Motor neuron (in vitro differentiated cells): ENCODE measurements around the gene ZNF652. TPM values are rescaled to one million over a fixed set of nuclear protein-coding genes. Genes with fewer than 3 reads are reported as not detected.
A peak's percentile ranks its signal among the peaks of the same experiment; 100 is the strongest.

Source experiments
- ATAC-seq, 8 experiments: fragments of 200-7000 bp; cut with Tn5 transposase; replicated peaks in 6 of 8; 2 replicates each; pipeline ENCODE4 v1.8.0; 2021; ENCODE audit warnings: mild to moderate bottlenecking in 8 of 8, moderate library complexity in 8 of 8
- H3K27ac ChIP-seq, 2 donors: fragments of 250-450 bp; sonication (Bioruptor Pico); 2 replicates each; pipeline ENCODE4 v1.9.0; 2021; ENCODE audit warnings: antibody characterized with exemption in 2 of 2, mild to moderate bottlenecking in 2 of 2, moderate library complexity in 1 of 2
- H3K4me1 ChIP-seq, 2 donors: fragments of 250-450 bp; sonication (Bioruptor Pico); replicated peaks in 1 of 2; 2 replicates each; pipeline ENCODE4 v1.6.1; 2021; ENCODE audit warnings: antibody characterized with exemption in 2 of 2, mild to moderate bottlenecking in 2 of 2, moderate library complexity in 1 of 2
- H3K4me3 ChIP-seq, 5 donors: fragments of 250-450 bp; sonication (Bioruptor Pico); 2 replicates each; pipeline ENCODE4 v1.9.0; 2021; ENCODE audit warnings: antibody characterized with exemption in 5 of 5, mild to moderate bottlenecking in 5 of 5, moderate library complexity in 4 of 5
- WGBS, 10 experiments: fragments of 450-650 bp; shearing (Covaris generic); methylation state at CpG; one replicate each; pipeline ENCODE4 v1.0.0; 2022; 5-methylcytosine and 5-hydroxymethylcytosine counted together
- in situ Hi-C, 9 experiments: fragments of 400-800 bp; cut with MboI; loops; one replicate each; pipeline ENCODE4 v1.15.0; 2021; ENCODE audit warnings: low sequenced_read_pairs in 9 of 9, low pct_unique_long_range_greater_than_20kb in 2 of 9; ENCODE audit not compliant: unreplicated experiment in 9 of 9
- total RNA-seq, 8 experiments: library from RNA; unstranded; fragments of 300-600 nt; gene quantifications; 2 replicates each; pipeline versions ENCODE4 v1.2.3 to v1.2.4, GENCODE V29; 2022

ZNF652 gene
- total RNA-seq: 10 to 100 TPM; 18.5 to 39.5 (median 30.9) TPM

GRCh38 chr17:49361902-49362722, at the start of gene ZNF652:
Gene ZNF652 (minus strand): TSS chr17:49362250. CDS start chr17:49317725, 44,525 bp downstream.
- peak within 1 kb of the TSS; percentile 70 to 90 (median 71) for H3K4me3 ChIP-seq
- in situ Hi-C loops: no loop called here
- peak within 1 kb of the TSS; percentile 88 to 96 for H3K27ac ChIP-seq
- peak; percentile 77 to 88 (median 85) for ATAC-seq
- 0 to 10% (median 0%) methylated on average over 2 to 10 of the region's 106 CpGs; no CpG with 5 or more reads in 3 of the 10 experiments for WGBS, 10 experiments
- peaks cover 17 to 21% of the 10 kb centered on the region in 2 donors for H3K4me1 ChIP-seq

- no peak for ATAC-seq
- 88 to 100% (median 96%) methylated on average over 4 to 12 of the region's 14 CpGs; no CpG with 5 or more reads in 2 of the 10 experiments for whole genome bisulfite sequencing, 10 experiments
- peaks cover 0 to 4% of the 10 kb centered on the region in 2 donors for H3K4me1 ChIP-seq
- no peak overlapping the region for H3K27ac ChIP-seq
- in situ Hi-C loops: loop anchor here in 7 of 9 experiments (10.0 to 25.0 kb wide), 3 partner anchors 146 to 278 kb away; partner anchors contain the start of gene SPOP (in 4 of the 7)
- no peak overlapping the region for H3K4me3 ChIP-seq
Observed at GRCh38 chr17:49409066-49409465, 47.0 kb upstream of the ZNF652 start.

DNA sequence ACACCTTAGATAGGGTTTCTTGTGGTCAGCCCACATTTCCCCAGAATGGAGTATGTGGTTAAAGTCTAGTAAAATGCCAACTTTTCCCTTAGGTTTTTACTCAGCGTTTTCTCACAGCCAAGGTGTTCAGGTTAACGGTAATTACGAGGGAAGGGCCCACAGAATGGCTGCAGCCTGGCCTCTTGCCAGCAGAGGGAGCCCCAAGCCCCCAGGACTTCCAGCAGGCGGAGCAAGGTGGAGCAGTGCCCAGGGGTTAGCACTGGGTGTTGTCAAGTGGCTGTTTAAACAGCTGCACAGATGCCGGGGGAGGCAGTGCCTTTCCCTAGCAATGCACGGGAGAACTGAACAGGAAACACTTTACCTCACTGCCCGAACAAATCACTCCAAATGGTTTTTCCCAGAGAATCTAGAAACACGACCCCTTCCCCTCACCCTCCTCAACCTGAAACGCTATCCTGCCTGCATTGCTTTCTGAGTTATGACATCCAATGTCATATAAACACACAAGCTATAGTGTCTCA, 46.0 kb upstream of the ZNF652 start:
- ATAC-seq: peak; percentile 86 to 100 (median 98)
- H3K4me3 ChIP-seq: no peak overlapping the region
- WGBS, 10 experiments: 0 to 100% (median 50%) methylated on average over 1 to 4 of the region's 9 CpGs; no CpG with 5 or more reads in 2 of the 10 experiments
- in situ Hi-C loops: loop anchor here in 7 of 9 experiments (10.0 to 25.0 kb wide), 3 partner anchors 147 to 279 kb away; partner anchors contain the start of gene SPOP (in 4 of the 7)
- H3K4me1 ChIP-seq: no peaks in the 10 kb centered on the region
- H3K27ac ChIP-seq: no peak overlapping the region

DNA sequence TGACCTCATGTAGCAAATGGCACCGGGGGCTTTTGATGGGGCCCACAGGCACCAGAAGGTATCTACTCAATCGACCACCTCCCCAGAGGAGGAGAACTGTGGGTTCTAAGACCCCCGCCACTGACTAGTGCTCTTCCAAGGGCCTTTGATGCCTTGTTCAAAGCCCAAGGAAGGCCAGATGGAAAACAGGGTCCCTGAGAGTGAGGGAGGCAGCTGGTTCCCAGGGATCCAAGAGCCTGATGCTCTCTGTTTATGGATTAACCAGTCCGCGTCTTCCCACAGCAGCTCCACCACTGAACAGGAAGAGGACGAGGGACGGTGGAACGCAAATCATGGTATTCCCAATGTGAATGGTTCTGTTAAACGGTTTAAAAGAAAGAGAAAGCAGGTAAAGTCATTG, 45.0 kb upstream of the ZNF652 start:
- Histone ChIP-seq H3K4me1 (no peaks in the 10 kb centered on the region), H3K4me3 (no peak overlapping the region), H3K27ac (no peak overlapping the region)
- in situ Hi-C loops: loop anchor here in 7 of 9 experiments (10.0 to 25.0 kb wide), 3 partner anchors 148 to 280 kb away; partner anchors contain the start of gene SPOP (in 4 of the 7)
- no peak for ATAC-seq
- 70 to 100% (median 90%) methylated on average over 1 to 8 of the region's 9 CpGs; no CpG with 5 or more reads in 1 of the 10 experiments for WGBS, 10 experiments

GRCh38 chr17:49406421-49407061, 44.5 kb upstream of the ZNF652 start:
- no peak overlapping the region for H3K4me3 ChIP-seq
- WGBS, 10 experiments: 62 to 100% (median 90%) methylated on average over 1 to 4 of the region's 9 CpGs; no CpG with 5 or more reads in 3 of the 10 experiments
- ATAC-seq: no peak
- H3K4me1 ChIP-seq: no peaks in the 10 kb centered on the region
- no peak overlapping the region for H3K27ac ChIP-seq
- in situ Hi-C loops: loop anchor here in 7 of 9 experiments (10.0 to 25.0 kb wide), 3 partner anchors 148 to 281 kb away; partner anchors contain the start of gene SPOP (in 4 of the 7)

GRCh38 chr17:49404906-49405305, 42.9 kb upstream of the ZNF652 start:
- WGBS, 10 experiments: 80 to 100% (median 100%) methylated on average over 1 to 14 of the region's 14 CpGs; no CpG with 5 or more reads in 4 of the 10 experiments
- ATAC-seq: no peak
- Histone ChIP-seq H3K4me1 (no peaks in the 10 kb centered on the region), H3K27ac (no peak overlapping the region), H3K4me3 (no peak overlapping the region)
- in situ Hi-C loops: loop anchor here in 7 of 9 experiments (10.0 to 25.0 kb wide), 3 partner anchors 150 to 282 kb away; partner anchors contain the start of gene SPOP (in 4 of the 7)

- no peak overlapping the region for H3K4me3 ChIP-seq
- in situ Hi-C loops: loop anchor here in 7 of 9 experiments (10.0 to 25.0 kb wide), 3 partner anchors 150 to 283 kb away; partner anchors contain the start of gene SPOP (in 4 of the 7)
- ATAC-seq: no peak
- no peak overlapping the region for H3K27ac ChIP-seq
- no peaks in the 10 kb centered on the region for H3K4me1 ChIP-seq
- WGBS, 10 experiments: 83 to 100% (median 97%) methylated on average over 1 to 6 of the region's 12 CpGs; no CpG with 5 or more reads in 4 of the 10 experiments
Observed at GRCh38 chr17:49404361-49404760, 42.3 kb upstream of the ZNF652 start.

- Histone ChIP-seq H3K4me1 (no peaks in the 10 kb centered on the region), H3K27ac (no peak overlapping the region), H3K4me3 (no peak overlapping the region)
- 81 to 100% (median 92%) methylated on average over 1 to 8 of the region's 10 CpGs for WGBS, 10 experiments
- ATAC-seq: no peak
- in situ Hi-C loops: loop anchor here in 7 of 9 experiments (10.0 to 25.0 kb wide), 3 partner anchors 151 to 284 kb away; partner anchors contain the start of gene SPOP (in 4 of the 7)
Observed at GRCh38 chr17:49403514-49404289, 41.7 kb upstream of the ZNF652 start.

DNA sequence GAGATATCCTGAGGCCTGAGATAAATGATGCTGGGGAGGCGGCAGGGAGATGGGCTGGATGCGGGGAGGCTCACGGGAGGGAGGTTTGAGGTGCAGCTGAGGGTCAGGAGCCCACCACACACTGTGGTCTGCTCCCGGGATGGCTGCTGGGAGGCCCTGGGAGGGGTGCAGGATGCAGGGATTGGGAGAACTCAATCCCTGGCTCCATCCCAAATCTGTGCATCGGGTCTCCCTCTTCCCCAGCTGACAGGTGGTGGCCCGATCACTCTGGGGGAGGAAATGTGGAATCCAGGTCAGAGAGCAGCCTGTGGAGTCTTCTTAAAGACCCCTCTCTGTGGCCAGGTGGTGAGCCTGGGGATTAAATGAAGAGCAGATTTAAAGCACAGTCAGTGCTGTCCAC, 40.7 kb upstream of the ZNF652 start:
- Histone ChIP-seq H3K27ac (no peak overlapping the region), H3K4me3 (no peak overlapping the region), H3K4me1 (no peaks in the 10 kb centered on the region)
- in situ Hi-C loops: loop anchor here in 7 of 9 experiments (10.0 to 25.0 kb wide), 3 partner anchors 152 to 285 kb away; partner anchors contain the start of gene SPOP (in 4 of the 7)
- no peak for ATAC-seq
- WGBS, 10 experiments: 76 to 100% (median 100%) methylated on average over 1 to 2 of the region's 6 CpGs; no CpG with 5 or more reads in 5 of the 10 experiments

DNA sequence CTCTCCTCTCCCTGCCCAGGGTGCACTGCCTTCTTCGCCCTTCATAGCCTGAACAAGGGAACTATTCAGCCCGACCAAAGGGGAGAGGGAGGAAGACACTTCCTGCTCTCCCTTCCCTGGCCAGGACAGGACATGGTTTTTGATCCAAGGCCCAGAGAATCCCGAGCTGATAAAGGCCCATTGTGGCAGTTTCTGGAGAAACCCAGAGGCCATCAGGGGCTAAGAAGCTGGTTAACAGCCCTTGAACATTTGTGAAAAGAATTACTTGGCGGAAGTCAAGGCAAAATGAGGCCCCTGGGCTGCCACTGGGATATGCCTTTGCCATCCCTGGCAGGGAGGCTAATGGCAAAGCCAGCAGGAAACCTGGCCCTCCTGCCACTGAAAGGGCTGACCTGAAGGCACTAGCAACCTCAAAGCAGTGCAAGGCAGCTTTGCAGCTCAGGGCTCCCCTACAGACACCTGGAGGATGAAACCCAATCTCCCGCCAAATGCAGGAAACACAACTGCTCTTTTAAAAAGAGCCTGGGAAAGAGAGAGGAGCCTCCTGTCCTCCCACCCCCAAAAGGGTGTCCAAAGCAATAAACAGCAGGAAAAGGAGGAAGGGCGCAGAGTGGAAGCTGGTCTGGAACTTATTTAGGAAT, 40.0 kb upstream of the ZNF652 start:
- 78 to 100% (median 100%) methylated on average over 1 to 4 of the region's 6 CpGs; no CpG with 5 or more reads in 4 of the 10 experiments for WGBS, 10 experiments
- Histone ChIP-seq H3K4me1 (no peaks in the 10 kb centered on the region), H3K4me3 (no peak overlapping the region), H3K27ac (no peak overlapping the region)
- in situ Hi-C loops: loop anchor here in 7 of 9 experiments (10.0 to 25.0 kb wide), 3 partner anchors 153 to 285 kb away; partner anchors contain the start of gene SPOP (in 4 of the 7)
- no peak for ATAC-seq

DNA sequence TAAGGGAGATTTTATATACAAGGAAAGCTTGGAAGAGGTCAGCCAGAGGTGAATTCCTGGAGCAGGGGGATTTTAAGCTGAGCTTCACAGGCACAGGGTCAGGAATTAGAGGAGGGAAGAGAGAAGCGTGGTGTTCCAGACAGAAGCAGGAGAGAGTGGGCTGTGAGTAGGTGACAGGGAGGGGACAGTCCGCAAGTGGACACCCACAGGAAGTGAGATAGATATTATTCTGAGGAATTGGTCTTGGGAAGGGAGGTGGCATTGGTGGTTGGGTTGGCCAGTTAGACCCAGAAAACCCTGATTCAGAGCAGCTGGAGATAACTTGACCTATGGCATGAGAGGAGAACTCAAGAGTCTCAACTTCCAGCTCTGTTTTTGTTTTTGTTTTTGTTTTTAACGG, 37.9 kb upstream of the ZNF652 start:
- no peak overlapping the region for H3K27ac ChIP-seq
- no peaks in the 10 kb centered on the region for H3K4me1 ChIP-seq
- in situ Hi-C loops: loop anchor here (10.0 to 25.0 kb wide), 4 partner anchors 85 to 287 kb away; partner anchors contain the start of gene SPOP (in 4 of the 9)
- ATAC-seq: no peak
- WGBS, 10 experiments: 57 to 100% (median 79%) methylated on average over 1 to 3 of the region's 3 CpGs; no CpG with 5 or more reads in 1 of the 10 experiments
- no peak overlapping the region for H3K4me3 ChIP-seq
